A549 (cell line): ENCODE data around the gene ADAMTS14. TPM values are rescaled to one million over a fixed set of nuclear protein-coding genes. Genes with fewer than 3 reads are reported as not detected.

ENCODE experiments used
- ATAC-seq, 2 experiments: fragments of 200-7000 bp in 1 of 2; fragments of >200 bp in 1 of 2; cut with Nextera tagmentation in 1 of 2; cut with Tn5 transposase in 1 of 2; 3 replicates each; pipeline versions ENCODE4 v1.8.0 to v1.9.1; 2018 to 2020; ENCODE audit warnings: mild to moderate bottlenecking in 1 of 2, moderate library complexity in 1 of 2
- CTCF ChIA-PET: fragments of 300-600 bp; sonication (Branson Sonifier 250); formaldehyde crosslinking; extraction: SDS; loops from one replicate; lab custom pipeline; 2021; ENCODE audit warnings: antibody characterized with exemption, inconsistent platforms; lab: Yijun Ruan, JAX
- POLR2A ChIA-PET: fragments of 350-600 bp; formaldehyde crosslinking; extraction: SDS; loops from one replicate; lab custom pipeline; 2021; ENCODE audit warnings: antibody characterized with exemption, inconsistent platforms; lab: Yijun Ruan, JAX
- DNase-seq, 2 experiments: peaks; one replicate each; pipeline versions ENCODE4 v3.0.0 to v3.0.0-alpha.2; 2011 to 2016; ENCODE audit warnings: low read depth in 1 of 2, low spot score in 1 of 2
- FAIRE-seq: peaks from 2 replicates; lab custom pipeline; 2011; peaks lifted over from hg19 to GRCh38; lab: Jason Lieb, UNC
- H3K27ac ChIP-seq, 2 experiments: fragments of >200 bp; sonication (Bioruptor Twin); formaldehyde crosslinking; 3 replicates each; pipeline ENCODE4 v1.5.1; 2016 to 2017
- H3K4me1 ChIP-seq: fragments of >200 bp; sonication (Bioruptor Twin); formaldehyde crosslinking; 3 replicates; pipeline ENCODE4 v1.6.1; 2016
- H3K4me2 ChIP-seq: fragments of >200 bp; sonication (Bioruptor Twin); formaldehyde crosslinking; 3 replicates; pipeline ENCODE4 v1.6.1; 2016
- H3K4me3 ChIP-seq: fragments of >200 bp; sonication (Bioruptor Twin); formaldehyde crosslinking; 3 replicates; pipeline ENCODE4 v1.5.1; 2016
- H3K9me3 ChIP-seq: fragments of >200 bp; sonication (Bioruptor Twin); formaldehyde crosslinking; 3 replicates; pipeline ENCODE4 v1.6.1; 2016
- ATOH8 ChIP-seq: fragments of 250-450 bp; sonication (Bioruptor Pico); IDR thresholded peaks from 2 replicates; pipeline ENCODE4 v1.5.0; 2020; ENCODE audit warnings: low read depth, mild to moderate bottlenecking, moderate library complexity
- CEBPB ChIP-seq, 2 experiments: fragments of >200 bp in 1 of 2; sonication (Bioruptor Twin) in 1 of 2; formaldehyde crosslinking in 1 of 2; IDR thresholded peaks; 2 replicates each; pipeline ENCODE4 v1.6.1; 2012 to 2016
- CHD2 ChIP-seq: fragments of 150-350 bp; IDR thresholded peaks from 2 replicates; pipeline ENCODE4 v1.6.1; 2014; ENCODE audit warnings: low read length; ENCODE audit not compliant: partially characterized antibody
- E2F6 ChIP-seq: IDR thresholded peaks from 2 replicates; pipeline ENCODE4 v1.6.1; 2012; ENCODE audit warnings: low read depth, borderline replicate concordance
- EHF ChIP-seq: fragments of 250-450 bp; sonication (Bioruptor Pico); IDR thresholded peaks from 2 replicates; pipeline ENCODE4 v1.5.0; 2020; ENCODE audit warnings: mild to moderate bottlenecking
- EHMT2 ChIP-seq: fragments of 200-600 bp; sonication (generic); IDR thresholded peaks from 2 replicates; pipeline ENCODE4 v1.6.1; 2016; ENCODE audit warnings: antibody characterized with exemption, low read depth, mild to moderate bottlenecking, moderate library complexity
- ELK1 ChIP-seq: fragments of 150-350 bp; IDR thresholded peaks from 2 replicates; pipeline ENCODE4 v1.6.1; 2014; ENCODE audit warnings: low read depth, mild to moderate bottlenecking, low read length
- ESRRA ChIP-seq: fragments of 150-350 bp; IDR thresholded peaks from 2 replicates; pipeline ENCODE4 v1.6.1; 2014; ENCODE audit warnings: mild to moderate bottlenecking, low read length, borderline replicate concordance
- FOSB ChIP-seq: fragments of 250-450 bp; sonication (Bioruptor Pico); IDR thresholded peaks from 2 replicates; pipeline ENCODE4 v1.5.0; 2020; ENCODE audit warnings: mild to moderate bottlenecking, moderate library complexity
- HEYL ChIP-seq: fragments of 250-450 bp; sonication (Bioruptor Pico); IDR thresholded peaks from 2 replicates; pipeline ENCODE4 v1.8.0; 2021; ENCODE audit warnings: mild to moderate bottlenecking, moderate library complexity
- HOXB13 ChIP-seq: fragments of 250-450 bp; sonication (Bioruptor Pico); IDR thresholded peaks from 2 replicates; pipeline ENCODE4 v1.5.0; 2020; ENCODE audit warnings: low read depth, mild to moderate bottlenecking, moderate library complexity
- HOXB5 ChIP-seq: fragments of 250-450 bp; sonication (Bioruptor Pico); IDR thresholded peaks from 2 replicates; pipeline ENCODE4 v1.5.0; 2020; ENCODE audit warnings: mild to moderate bottlenecking, moderate library complexity
- JUN ChIP-seq, 2 experiments: fragments of >200 bp; sonication (Bioruptor Twin); formaldehyde crosslinking; IDR thresholded peaks; 2 replicates in 1 of 2; 3 replicates in 1 of 2; pipeline ENCODE4 v1.6.1; 2016 to 2017
- KDM1A ChIP-seq: fragments of 200-600 bp; sonication (generic); IDR thresholded peaks from 2 replicates; pipeline ENCODE4 v1.6.1; 2016; ENCODE audit warnings: low read depth, mild to moderate bottlenecking
- MAX ChIP-seq: IDR thresholded peaks from 2 replicates; pipeline ENCODE4 v1.6.1; 2012
- MYC ChIP-seq: IDR thresholded peaks from 2 replicates; pipeline ENCODE4 v1.6.1; 2012; ENCODE audit warnings: mild to moderate bottlenecking, inconsistent platforms, low read length, improper control_type of control experiment, borderline replicate concordance
- NPAS2 ChIP-seq: fragments of 250-450 bp; sonication (Bioruptor Pico); IDR thresholded peaks from 2 replicates; pipeline ENCODE4 v1.8.0; 2022; ENCODE audit warnings: mild to moderate bottlenecking, moderate library complexity, borderline replicate concordance
- PHF8 ChIP-seq: fragments of 200-600 bp; sonication (generic); IDR thresholded peaks from 2 replicates; pipeline ENCODE4 v1.6.1; 2016; ENCODE audit warnings: low read depth, mild to moderate bottlenecking, antibody characterized with exemption, moderate library complexity, borderline replicate concordance
- POLR2AphosphoS2 ChIP-seq: conservative IDR thresholded peaks from 2 replicates; pipeline ENCODE4 v1.6.1; 2012; ENCODE audit warnings: low read length, improper control_type of control experiment, inconsistent platforms
- RAD21 ChIP-seq, 2 experiments: fragments of >200 bp in 1 of 2; sonication (Bioruptor Twin) in 1 of 2; formaldehyde crosslinking in 1 of 2; IDR thresholded peaks in 1 of 2; conservative IDR thresholded peaks in 1 of 2; 2 replicates in 1 of 2; 3 replicates in 1 of 2; pipeline ENCODE4 v1.6.1; 2012 to 2018; ENCODE audit warnings: inconsistent platforms in 1 of 2
- RCOR1 ChIP-seq: fragments of 150-350 bp; IDR thresholded peaks from 2 replicates; pipeline ENCODE4 v1.6.1; 2014; ENCODE audit warnings: antibody characterized with exemption, low read length, low read depth
- SMC3 ChIP-seq: fragments of >200 bp; sonication (Bioruptor Twin); formaldehyde crosslinking; IDR thresholded peaks from 3 replicates; pipeline ENCODE4 v1.6.1; 2018; ENCODE audit warnings: inconsistent platforms
- SREBF2 ChIP-seq: fragments of 450-650 bp; IDR thresholded peaks from 2 replicates; pipeline ENCODE4 v1.6.1; 2014; ENCODE audit warnings: mild to moderate bottlenecking, moderate library complexity
- TFCP2L1 ChIP-seq: fragments of 250-450 bp; sonication (Bioruptor Pico); IDR thresholded peaks from 2 replicates; pipeline ENCODE4 v1.5.0; 2021; ENCODE audit warnings: mild to moderate bottlenecking
- ZC3H11A ChIP-seq: fragments of 450-650 bp; IDR thresholded peaks from 2 replicates; pipeline ENCODE4 v1.6.1; 2014; ENCODE audit warnings: antibody characterized with exemption, mild to moderate bottlenecking
- ZNF302 ChIP-seq: fragments of 250-450 bp; sonication (Bioruptor Pico); IDR thresholded peaks from 2 replicates; pipeline ENCODE4 v1.9.0; 2021; ENCODE audit warnings: inconsistent platforms, mild to moderate bottlenecking, moderate library complexity
- WGBS: methylation state at CpG from one replicate; pipeline ENCODE4 v1.1.6; 2017; ENCODE audit errors: missing lambda C conversion rate; 5-methylcytosine and 5-hydroxymethylcytosine counted together
- polyA plus RNA-seq, 4 experiments: library from polyadenylated mRNA; depleted of rRNA in 3 of 4; stranded (reverse); fragments of >200 nt; fragmentation: RNase III in 1 of 4; extraction: RNeasy Plus Mini Kit Qiagen cat#74134 plus additional on column Dnase treatment in 1 of 4; gene quantifications; 2 replicates in 3 of 4; 3 replicates in 1 of 4; pipeline ENCODE4 v1.2.3, GENCODE V29; 2011 to 2017

Gene ADAMTS14
- polyA plus RNA-seq, 2 of the 4 experiments (the other 2 are of a cell fraction): 0.03 TPM; not detected in 1

- H3K4me2 ChIP-seq: no peak overlapping the region
- WGBS: 5% methylated on average over 3 of the region's 3 CpGs
These were observed 22.2 kb upstream of the ADAMTS14 start for GRCh38 chr10:70650104-70650503.

GRCh38 chr10:70650718-70651117 is 21.6 kb upstream of the ADAMTS14 start:
- no peak overlapping the region for H3K4me2 ChIP-seq
- ATAC-seq (no peak), DNase-seq (no peak), FAIRE-seq (no peak)
- POLR2A ChIA-PET: no interaction called here
- TF ChIP-seq ELK1 (no peak), SMC3 (no peak), PHF8 (no peak), CHD2 (no peak), ZC3H11A (no peak), EHF (CRISPR knock-in tag) (no peak), CEBPB (IDR thresholded peaks at IDR 0.05) (no peak), HOXB13 (no peak), MAX (no peak), MYC (no peak)
- H3K4me3 ChIP-seq: no peak overlapping the region
- CTCF ChIA-PET: no interaction called here
- no peaks in the 10 kb centered on the region for H3K4me1 ChIP-seq
- H3K9me3 ChIP-seq: 0 out of 3 replicates have a peak, but pooled peaks cover 8% of the 10 kb centered on the region
- 45% methylated on average over 3 of the region's 3 CpGs for WGBS
- no peak overlapping the region for H3K27ac ChIP-seq

More at GRCh38 chr10:70650104-70650503, 22.2 kb upstream of the ADAMTS14 start:
- Histone ChIP-seq H3K4me1 (no peaks in the 10 kb centered on the region), H3K27ac (no peak overlapping the region), H3K9me3 (0 out of 3 replicates have a peak, but pooled peaks cover 8% of the 10 kb centered on the region), H3K4me3 (no peak overlapping the region)
- TF ChIP-seq HEYL (CRISPR knock-in tag): no peak
- TF ChIP-seq MYC: no peak
- no peak for TF ChIP-seq TFCP2L1 (CRISPR knock-in tag)
- TF ChIP-seq E2F6: no peak
- no peak for TF ChIP-seq JUN (IDR thresholded peaks at IDR 0.05)
- TF ChIP-seq KDM1A: no peak
- TF ChIP-seq ZNF302 (CRISPR knock-in tag): no peak
- no peak for TF ChIP-seq ESRRA
- TF ChIP-seq EHMT2: no peak
- no peak for TF ChIP-seq ATOH8
- no peak for TF ChIP-seq POLR2AphosphoS2
- no peak for TF ChIP-seq RCOR1
- no peak for TF ChIP-seq NPAS2 (CRISPR knock-in tag)
- TF ChIP-seq HOXB5: no peak
- no peak for TF ChIP-seq CEBPB (IDR thresholded peaks at IDR 0.05)
- TF ChIP-seq CHD2: no peak
- no peak for TF ChIP-seq RAD21 (conservative IDR thresholded peaks at IDR 0.05 in 1 of 2, IDR thresholded peaks at IDR 0.05 in 1 of 2)
- TF ChIP-seq SREBF2: no peak
- TF ChIP-seq FOSB (CRISPR knock-in tag): no peak
- ATAC-seq (no peak), FAIRE-seq (no peak), DNase-seq (no peak)
- ChIA-PET CTCF (interaction anchor here (1.4 kb wide), 1 partner anchor 109 kb away, joined by 3 read pairs; no protein-coding TSS in a partner anchor), POLR2A (no interaction called here)
